HepG2 (cell line): Measurements from ENCODE around the gene UNC5B. TPM values are rescaled to one million over a fixed set of nuclear protein-coding genes. Genes with fewer than 3 reads are reported as not detected.

Source experiments
- ATF7 ChIP-seq, 2 experiments: fragments of 450-650 bp in 1 of 2; sonication (generic) in 1 of 2; formaldehyde crosslinking in 1 of 2; IDR thresholded peaks; 2 replicates each; pipeline versions ENCODE4 v1.4.0 to v1.6.1; 2016 to 2020; ENCODE audit warnings: antibody characterized with exemption in 1 of 2, mild to moderate bottlenecking in 1 of 2, missing genetic modification reagents in 1 of 2
- BHLHE40 ChIP-seq: IDR thresholded peaks from 2 replicates; pipeline ENCODE4 v1.6.1; 2011; ENCODE audit warnings: low read length, improper control_type of control experiment
- CBX5 ChIP-seq: sonication (generic); formaldehyde crosslinking; IDR thresholded peaks from 2 replicates; pipeline ENCODE4 v1.4.0; 2020; ENCODE audit warnings: missing genetic modification reagents, borderline replicate concordance
- EED ChIP-seq: sonication (generic); formaldehyde crosslinking; IDR thresholded peaks from 2 replicates; pipeline ENCODE4 v1.5.0; 2020; ENCODE audit warnings: mild to moderate bottlenecking, missing genetic modification reagents
- MXD3 ChIP-seq: IDR thresholded peaks from 2 replicates; pipeline ENCODE4 v1.6.1; 2016; ENCODE audit warnings: mild to moderate bottlenecking, missing biosample characterization, missing genetic modification reagents
- NFIC ChIP-seq: IDR thresholded peaks from 2 replicates; pipeline ENCODE4 v1.6.1; 2012; ENCODE audit warnings: mild to moderate bottlenecking, low read length, inconsistent platforms
- POLR2A ChIP-seq, 2 experiments: IDR thresholded peaks; 2 replicates each; pipeline ENCODE4 v1.6.1; 2011; ENCODE audit warnings: low read depth in 2 of 2, low read length in 2 of 2, mild to moderate bottlenecking in 1 of 2, moderate library complexity in 1 of 2; ENCODE audit not compliant: insufficient read depth in 1 of 2
- SP2 ChIP-seq: sonication (generic); formaldehyde crosslinking; IDR thresholded peaks from 2 replicates; pipeline ENCODE4 v1.5.1; 2020; ENCODE audit warnings: mild to moderate bottlenecking, missing genetic modification reagents
- TBX2 ChIP-seq: sonication (generic); formaldehyde crosslinking; IDR thresholded peaks from 2 replicates; pipeline ENCODE4 v1.5.0; 2020; ENCODE audit warnings: missing genetic modification reagents, mild to moderate bottlenecking, borderline replicate concordance
- XBP1 ChIP-seq: sonication (generic); formaldehyde crosslinking; IDR thresholded peaks from 2 replicates; pipeline ENCODE4 v1.5.0; 2020; ENCODE audit warnings: missing genetic modification reagents
- ZBTB40 ChIP-seq, 2 experiments: fragments of 450-650 bp in 1 of 2; sonication (generic) in 1 of 2; formaldehyde crosslinking in 1 of 2; IDR thresholded peaks; 2 replicates each; pipeline versions ENCODE4 v1.6.1 to v1.8.0; 2016 to 2022; ENCODE audit warnings: antibody characterized with exemption in 1 of 2, mild to moderate bottlenecking in 1 of 2, missing genetic modification reagents in 1 of 2
- ZFP36L2 ChIP-seq: sonication (generic); formaldehyde crosslinking; IDR thresholded peaks from 2 replicates; pipeline ENCODE4 v1.4.0; 2020; ENCODE audit warnings: missing genetic modification reagents
- ZNF160 ChIP-seq: sonication (generic); formaldehyde crosslinking; IDR thresholded peaks from 2 replicates; pipeline ENCODE4 v1.8.0; 2022; ENCODE audit warnings: mild to moderate bottlenecking, inconsistent platforms, missing genetic modification reagents
- ZNF230 ChIP-seq: sonication (generic); formaldehyde crosslinking; IDR thresholded peaks from 2 replicates; pipeline ENCODE4 v1.4.0; 2020; ENCODE audit warnings: mild to moderate bottlenecking, missing genetic modification reagents
- polyA plus RNA-seq, 8 experiments: library from polyadenylated mRNA; depleted of rRNA in 3 of 8; stranded (reverse) in 7 of 8; unstranded in 1 of 8; fragments of >200 nt; fragmentation: Illumina TruSeq in 4 of 8; extraction: Trizol in 4 of 8; gene quantifications; 2 replicates each; pipeline versions ENCODE4 v1.2.1 to v1.2.3, GENCODE V29; 2011 to 2016; ENCODE audit warnings: low read depth in 4 of 8, missing spikeins in 1 of 8, mixed read lengths in 1 of 8; ENCODE audit not compliant: insufficient read depth in 1 of 8
- total RNA-seq, 5 experiments: library from RNA; depleted of rRNA; stranded (reverse); fragments of >200 nt; fragmentation: Illumina TruSeq; extraction: Trizol; gene quantifications; 2 replicates each; pipeline ENCODE4 v1.2.3, GENCODE V29; 2016; ENCODE audit warnings: low read depth in 1 of 5
- TF ChIP-seq, protein P1 (sequence below): sonication (generic); formaldehyde crosslinking; IDR thresholded peaks from 2 replicates; pipeline ENCODE4 v1.9.0; 2021; ENCODE audit warnings: missing genetic modification reagents, borderline replicate concordance
- TF ChIP-seq, protein P2 (sequence below): sonication (generic); formaldehyde crosslinking; IDR thresholded peaks from 2 replicates; pipeline ENCODE4 v1.5.1; 2020; ENCODE audit warnings: mild to moderate bottlenecking, moderate library complexity, missing genetic modification reagents

The UNC5B gene
- total and polyA plus RNA-seq, 2 of the 13 experiments (the other 11 are each of a cell fraction or from before 2014, with no cell fraction given) = 0.07 TPM

GRCh38 chr10:71319042-71319799 lies 106.9 kb downstream of the UNC5B start, which contains the start of gene SLC29A3 (continued):
- no peak for TF ChIP-seq ZBTB40 (IDR thresholded peaks at IDR 0.05)
- peak; percentile 32; the same call in 1 of the 2 replicates for TF ChIP-seq ZBTB40 (CRISPR knock-in tag; IDR thresholded peaks at IDR 0.05)
- TF ChIP-seq SP2 (CRISPR knock-in tag) = no peak
- TF ChIP-seq POLR2A (IDR thresholded peaks at IDR 0.05; ENCODE audit: insufficient read depth in 1 of 2, low read depth in 2 of 2, low read length in 2 of 2) = peak in 1 of 2 experiments; percentile 74; a peak in 2 of 4 replicates
- no peak; the same call in 1 of the 2 replicates for TF ChIP-seq CBX5
- TF ChIP-seq ZFP36L2 (CRISPR knock-in tag) = no peak
- peak; percentile 58; the same call in 1 of the 2 replicates for TF ChIP-seq MXD3 (CRISPR knock-in tag)
- no peak for TF ChIP-seq ATF7 (IDR thresholded peaks at IDR 0.05)
- no peak for TF ChIP-seq ATF7 (CRISPR knock-in tag; IDR thresholded peaks at IDR 0.05)
- TF ChIP-seq TBX2 (CRISPR knock-in tag) = peak; percentile 36; the same call in 1 of the 2 replicates
- TF ChIP-seq, protein P1, sequence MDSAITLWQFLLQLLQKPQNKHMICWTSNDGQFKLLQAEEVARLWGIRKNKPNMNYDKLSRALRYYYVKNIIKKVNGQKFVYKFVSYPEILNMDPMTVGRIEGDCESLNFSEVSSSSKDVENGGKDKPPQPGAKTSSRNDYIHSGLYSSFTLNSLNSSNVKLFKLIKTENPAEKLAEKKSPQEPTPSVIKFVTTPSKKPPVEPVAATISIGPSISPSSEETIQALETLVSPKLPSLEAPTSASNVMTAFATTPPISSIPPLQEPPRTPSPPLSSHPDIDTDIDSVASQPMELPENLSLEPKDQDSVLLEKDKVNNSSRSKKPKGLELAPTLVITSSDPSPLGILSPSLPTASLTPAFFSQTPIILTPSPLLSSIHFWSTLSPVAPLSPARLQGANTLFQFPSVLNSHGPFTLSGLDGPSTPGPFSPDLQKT (CRISPR knock-in tag) = no peak
- TF ChIP-seq NFIC = no peak
- TF ChIP-seq XBP1 (CRISPR knock-in tag) = no peak
- TF ChIP-seq EED (CRISPR knock-in tag) = no peak
- TF ChIP-seq BHLHE40 = peak; percentile 35; the same call in 1 of the 2 replicates
- TF ChIP-seq, protein P2, sequence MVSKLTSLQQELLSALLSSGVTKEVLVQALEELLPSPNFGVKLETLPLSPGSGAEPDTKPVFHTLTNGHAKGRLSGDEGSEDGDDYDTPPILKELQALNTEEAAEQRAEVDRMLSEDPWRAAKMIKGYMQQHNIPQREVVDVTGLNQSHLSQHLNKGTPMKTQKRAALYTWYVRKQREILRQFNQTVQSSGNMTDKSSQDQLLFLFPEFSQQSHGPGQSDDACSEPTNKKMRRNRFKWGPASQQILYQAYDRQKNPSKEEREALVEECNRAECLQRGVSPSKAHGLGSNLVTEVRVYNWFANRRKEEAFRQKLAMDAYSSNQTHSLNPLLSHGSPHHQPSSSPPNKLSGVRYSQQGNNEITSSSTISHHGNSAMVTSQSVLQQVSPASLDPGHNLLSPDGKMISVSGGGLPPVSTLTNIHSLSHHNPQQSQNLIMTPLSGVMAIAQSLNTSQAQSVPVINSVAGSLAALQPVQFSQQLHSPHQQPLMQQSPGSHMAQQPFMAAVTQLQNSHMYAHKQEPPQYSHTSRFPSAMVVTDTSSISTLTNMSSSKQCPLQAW (CRISPR knock-in tag) = no peak
- TF ChIP-seq ZNF160 (CRISPR knock-in tag) = peak; percentile 27; the same call in 1 of the 2 replicates
- 0 out of 2 replicates have a peak, but pooled peaks have one; percentile 61 for TF ChIP-seq ZNF230 (CRISPR knock-in tag)
